HG03175 (cell line): Measurements from ENCODE around the gene PTPN5.
A peak's percentile ranks its signal among the peaks of the same experiment; 100 is the strongest.

ENCODE experiments used
- ATAC-seq: cut with Tn5 transposase; IDR thresholded peaks from one replicate; pipeline ENCODE4 v1.9.1; 2021; ENCODE audit warnings: mild to moderate bottlenecking, moderate library complexity; ENCODE audit not compliant: unreplicated experiment

The PTPN5 gene

DNA sequence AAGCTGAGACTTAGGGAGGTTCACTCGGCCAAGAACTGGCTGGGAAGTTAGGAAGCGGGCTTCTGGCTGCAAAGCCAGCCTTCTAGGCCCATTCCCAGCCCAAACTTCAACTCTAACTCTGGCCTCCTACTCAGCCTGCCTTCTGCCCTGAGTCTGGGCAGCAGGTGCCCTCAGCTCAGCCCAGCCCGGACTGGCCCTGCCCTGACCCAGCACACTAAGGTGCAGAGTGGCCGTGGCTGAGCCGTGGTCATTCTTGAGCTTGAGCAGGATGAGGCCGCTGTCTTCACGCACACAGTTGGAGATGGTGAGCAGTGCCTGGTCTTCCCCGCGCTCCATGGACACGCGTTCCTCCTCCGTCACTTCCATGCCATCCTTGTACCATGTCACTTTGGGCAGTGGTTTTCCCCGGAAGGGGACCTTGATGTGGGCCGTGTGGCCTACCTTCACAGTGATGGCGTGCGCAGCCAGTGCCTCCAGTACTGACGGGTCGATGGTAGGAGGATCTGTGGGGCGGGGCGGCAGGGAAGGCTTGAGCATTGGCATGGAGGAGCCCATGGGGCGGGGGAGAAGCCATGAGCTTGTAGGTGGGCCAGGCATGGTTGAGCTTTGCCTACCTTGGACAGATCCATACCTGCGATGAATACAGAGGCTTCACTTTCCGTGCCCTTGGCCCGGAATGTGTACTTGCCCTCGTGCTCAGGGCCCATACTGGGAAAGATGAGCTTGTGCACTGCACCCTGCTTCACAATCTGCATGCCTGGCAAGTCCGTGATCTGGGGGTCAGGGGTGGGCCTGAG, 77.8 kb downstream of the PTPN5 start:
- ATAC-seq, result no peak

DNA sequence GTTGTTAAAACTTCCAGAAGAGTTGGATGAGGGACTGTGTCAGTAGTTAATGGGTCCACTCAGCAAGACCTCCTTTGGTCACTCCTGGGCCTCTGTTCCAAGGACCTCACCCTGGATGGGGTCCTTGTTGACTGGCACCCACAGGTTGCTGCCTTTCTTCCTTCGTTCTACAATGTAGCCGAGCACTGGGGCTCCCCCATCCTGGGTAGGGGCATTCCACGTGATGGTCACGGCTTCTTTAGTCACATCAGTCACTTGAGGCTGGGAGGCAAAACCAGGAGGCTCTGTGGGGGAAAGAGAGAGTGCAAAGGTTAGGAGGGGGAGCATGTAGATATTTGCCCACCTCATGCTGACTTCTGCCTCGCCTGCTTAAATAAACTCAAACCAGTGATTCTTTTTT, 81.1 kb downstream of the PTPN5 start:
- no peak for ATAC-seq

DNA sequence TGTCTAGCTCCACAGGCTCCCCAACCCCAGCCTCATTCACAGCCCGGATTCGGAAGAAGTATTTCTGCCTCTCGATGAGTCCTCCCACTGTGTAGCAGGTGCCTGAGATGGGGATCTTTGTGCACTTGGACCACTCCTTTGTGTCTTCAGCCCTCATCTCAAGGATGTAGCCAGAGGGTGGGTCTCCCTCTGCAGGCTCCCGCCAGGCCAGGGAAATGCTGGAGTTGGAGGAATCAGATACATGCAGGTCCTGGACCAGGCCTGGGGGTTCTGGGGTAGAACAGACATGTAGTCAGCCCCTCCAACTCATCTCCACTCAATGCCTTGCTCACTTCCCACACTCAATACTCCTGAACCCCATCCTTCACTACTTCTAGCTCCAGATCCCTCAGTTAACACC, 82.2 kb downstream of the PTPN5 start:
- ATAC-seq, result no peak

DNA sequence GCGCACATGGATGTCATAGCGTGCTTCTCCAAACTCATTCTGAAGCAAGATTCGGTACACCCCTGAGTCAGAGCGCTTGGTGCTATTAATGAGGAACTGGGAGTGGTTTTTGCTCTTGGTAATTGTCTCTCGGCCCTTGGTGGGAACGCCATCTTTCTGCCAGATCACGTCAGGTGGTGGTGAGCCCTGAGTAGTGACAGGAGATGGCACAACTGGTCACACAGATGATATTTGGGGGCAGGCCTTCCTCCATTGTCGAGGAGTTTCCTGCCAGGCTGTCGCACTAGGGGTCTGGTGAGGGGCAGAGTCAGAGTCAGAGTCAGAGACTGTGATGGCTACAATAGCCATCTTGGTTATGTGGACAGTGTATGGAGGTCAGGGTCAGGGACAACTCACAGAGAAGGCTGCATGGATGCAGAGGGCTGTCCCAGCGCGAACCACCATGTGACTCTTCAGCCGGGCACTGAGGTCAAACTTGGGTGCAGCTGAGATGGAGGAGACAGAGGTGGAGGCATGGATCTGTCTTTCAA, 83.7 kb downstream of the PTPN5 start:
- no peak for ATAC-seq

DNA sequence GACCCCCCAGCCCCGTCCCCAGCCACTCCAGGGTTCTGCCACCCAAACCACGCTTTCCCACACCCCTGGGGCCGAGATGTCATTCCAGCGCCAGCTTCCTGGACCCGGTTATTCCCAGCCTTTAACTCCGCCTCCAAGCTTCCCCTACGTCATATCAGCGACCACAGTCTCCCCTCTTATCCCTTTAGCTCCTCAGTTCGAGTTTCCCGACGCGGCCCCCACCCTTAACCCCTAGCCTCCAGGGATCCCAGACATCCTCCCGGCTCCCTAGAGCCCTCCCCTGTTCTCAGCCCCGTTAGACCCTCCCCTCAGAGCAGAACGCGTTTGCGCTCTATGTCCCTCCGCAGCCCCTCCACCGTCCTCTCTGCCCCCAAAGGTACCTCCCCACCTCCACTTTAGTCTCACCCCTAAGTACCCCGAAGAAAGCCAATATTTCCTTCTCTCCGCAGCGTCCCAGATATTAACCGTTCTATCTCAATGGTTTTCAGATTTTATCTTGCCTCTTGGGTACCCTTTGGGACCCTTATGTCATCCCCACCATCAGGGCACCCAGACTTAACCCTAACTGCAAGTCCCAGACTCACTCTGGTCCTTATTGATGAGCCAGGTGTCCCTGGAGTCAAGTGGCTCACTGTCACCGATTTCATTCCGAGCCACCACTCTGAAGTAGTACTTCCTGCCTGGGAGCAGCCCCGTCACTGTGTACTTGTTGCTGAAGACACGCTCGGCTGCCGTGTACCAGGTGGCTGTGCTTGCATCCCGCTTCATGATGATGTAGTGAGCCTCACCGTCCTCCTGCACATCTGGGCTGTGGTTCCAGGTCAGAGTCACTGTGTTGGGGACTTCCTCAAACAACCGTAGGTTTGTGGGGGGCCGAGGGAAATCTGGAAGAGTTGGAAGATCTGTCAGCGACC, 85.0 kb downstream of the PTPN5 start:
- ATAC-seq, result peak; percentile 70

DNA sequence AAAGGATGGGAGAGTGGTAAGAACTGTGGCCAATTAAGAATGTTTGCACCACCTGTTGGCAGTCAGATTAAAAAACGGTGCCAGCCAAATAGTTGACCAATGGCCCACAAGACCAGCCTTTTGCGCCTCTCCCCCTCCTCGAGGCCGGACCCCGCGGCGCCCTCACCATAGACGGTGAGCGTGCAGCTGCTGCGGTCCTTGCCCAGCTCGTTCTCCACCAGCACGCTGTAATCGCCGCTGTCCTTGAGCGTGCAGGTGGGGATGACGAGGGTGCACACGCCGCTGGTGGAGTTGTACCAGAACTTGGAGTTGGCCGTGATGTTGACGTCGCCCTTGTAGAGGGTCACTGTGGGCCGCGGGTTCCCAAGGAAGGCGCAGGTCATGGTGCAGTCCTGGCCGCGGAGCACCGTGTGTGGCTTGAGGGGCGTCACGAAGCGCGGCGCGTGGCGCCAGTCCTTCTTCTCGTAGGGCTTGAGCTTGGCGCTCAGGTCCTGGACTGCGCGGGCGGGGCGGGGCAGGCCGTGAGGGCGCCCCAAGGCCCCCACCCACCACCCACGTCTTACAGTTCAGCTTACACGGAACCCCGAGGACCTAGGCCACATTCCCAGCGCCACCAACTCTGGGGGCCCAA, 85.8 kb downstream of the PTPN5 start:
- ATAC-seq, result no peak

DNA sequence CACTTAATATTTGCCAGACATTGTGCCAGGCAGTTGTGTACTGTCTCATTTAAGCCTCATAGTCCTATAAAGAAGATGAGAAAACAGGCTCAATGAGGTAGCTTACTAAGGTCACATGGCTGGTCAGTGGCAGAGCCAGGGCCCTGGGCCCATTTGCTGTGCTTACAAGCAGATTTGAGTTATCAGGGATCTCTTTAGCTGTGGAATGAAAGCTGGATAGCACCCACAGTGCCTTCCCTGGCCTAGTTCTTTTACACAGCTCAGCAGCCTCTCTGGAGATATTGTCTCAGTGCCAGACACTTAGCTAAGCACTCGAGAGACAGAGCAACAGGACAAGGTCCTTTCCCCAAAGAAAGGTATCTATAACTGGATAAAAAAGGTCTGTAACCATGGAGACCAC, 86.9 kb downstream of the PTPN5 start:
- ATAC-seq, result no peak

DNA sequence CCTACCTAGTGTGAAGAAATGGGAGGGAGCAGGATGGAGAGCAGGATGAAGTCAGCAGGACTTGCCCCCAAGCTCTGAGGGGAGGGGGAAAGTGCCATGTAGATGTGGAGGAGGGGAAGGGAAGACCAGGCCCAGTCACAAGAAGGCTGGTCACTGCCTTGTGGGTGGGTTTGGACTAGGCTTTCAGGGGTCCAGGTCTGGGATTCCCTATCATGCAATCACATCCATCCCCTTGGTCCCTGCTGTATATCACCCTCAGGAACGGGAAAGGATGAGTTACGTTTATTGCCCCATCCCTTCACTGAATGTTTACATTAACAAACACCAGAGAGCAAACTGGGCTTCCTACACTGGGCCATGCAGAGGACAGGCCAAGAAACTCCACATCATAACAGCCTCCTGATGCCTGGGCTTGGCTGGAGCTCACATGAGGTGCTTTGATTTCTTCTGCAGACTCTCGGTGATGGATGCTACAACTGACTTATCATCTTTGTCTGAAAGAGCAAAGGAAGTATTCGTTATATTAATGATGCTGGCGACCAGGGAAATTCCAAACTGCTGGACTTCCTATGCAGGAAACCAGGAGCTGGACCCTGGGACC, 87.5 kb downstream of the PTPN5 start:
- ATAC-seq, result no peak

DNA sequence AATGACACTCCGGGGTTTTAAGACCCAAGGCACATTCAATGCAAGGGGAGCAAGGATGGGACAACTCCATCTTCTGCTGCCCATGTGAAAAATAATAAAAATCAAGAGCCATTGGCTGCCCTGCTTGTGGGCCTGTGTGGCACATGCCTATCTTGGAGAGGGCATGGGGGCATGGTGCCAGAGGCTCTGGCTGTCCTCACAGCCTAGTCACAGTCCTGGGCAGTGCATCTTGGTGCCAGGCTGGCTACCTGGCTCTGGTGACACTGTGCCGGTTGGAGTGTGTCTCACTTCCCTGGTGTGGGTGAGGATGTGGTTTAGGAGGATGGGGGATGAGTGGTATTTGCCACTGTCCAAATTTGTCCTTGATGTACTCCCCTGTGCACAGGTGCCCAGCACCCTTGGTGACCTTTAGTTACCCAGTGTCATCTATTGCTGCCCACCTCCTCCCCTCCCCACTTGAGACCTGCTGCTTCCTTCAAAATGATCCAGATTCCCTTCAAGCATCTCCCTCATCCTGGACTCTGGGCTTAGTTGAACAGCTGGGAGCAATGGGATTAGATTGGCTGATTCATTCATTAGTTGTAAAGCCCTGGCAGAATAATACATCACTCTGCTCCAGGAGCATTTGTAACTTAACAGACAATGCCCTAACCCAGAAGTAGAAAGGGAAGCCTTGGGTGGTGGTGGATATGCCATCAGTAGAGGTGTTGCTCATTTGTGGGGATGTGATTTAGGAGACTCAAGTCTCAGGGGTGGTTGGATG, 88.4 kb downstream of the PTPN5 start:
- ATAC-seq, result no peak

DNA sequence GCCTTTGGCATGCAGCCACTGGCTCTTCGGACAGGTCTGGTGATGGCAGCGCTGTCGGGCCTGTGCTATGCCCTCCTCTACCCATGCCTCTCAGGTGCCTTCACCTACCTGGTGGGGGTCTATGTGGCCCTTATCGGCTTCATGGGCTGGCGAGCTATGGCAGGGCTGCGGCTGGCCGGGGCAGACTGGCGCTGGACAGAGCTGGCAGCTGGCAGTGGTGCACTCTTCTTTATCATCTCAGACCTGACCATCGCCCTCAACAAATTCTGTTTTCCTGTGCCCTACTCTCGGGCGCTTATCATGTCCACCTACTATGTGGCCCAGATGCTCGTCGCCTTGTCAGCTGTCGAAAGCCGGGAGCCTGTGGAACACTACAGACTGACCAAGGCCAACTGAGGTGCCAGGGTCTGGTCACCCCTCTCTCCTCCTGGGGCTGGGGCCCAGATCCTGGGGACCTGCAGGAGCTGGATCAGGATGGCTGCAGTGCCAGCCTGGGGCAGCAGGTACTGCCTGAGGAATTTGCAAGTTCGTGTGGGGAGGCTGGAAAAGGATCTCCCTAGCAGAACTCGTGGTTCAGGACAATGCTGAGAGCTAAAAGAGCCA, 89.9 kb downstream of the PTPN5 start:
- no peak for ATAC-seq

DNA sequence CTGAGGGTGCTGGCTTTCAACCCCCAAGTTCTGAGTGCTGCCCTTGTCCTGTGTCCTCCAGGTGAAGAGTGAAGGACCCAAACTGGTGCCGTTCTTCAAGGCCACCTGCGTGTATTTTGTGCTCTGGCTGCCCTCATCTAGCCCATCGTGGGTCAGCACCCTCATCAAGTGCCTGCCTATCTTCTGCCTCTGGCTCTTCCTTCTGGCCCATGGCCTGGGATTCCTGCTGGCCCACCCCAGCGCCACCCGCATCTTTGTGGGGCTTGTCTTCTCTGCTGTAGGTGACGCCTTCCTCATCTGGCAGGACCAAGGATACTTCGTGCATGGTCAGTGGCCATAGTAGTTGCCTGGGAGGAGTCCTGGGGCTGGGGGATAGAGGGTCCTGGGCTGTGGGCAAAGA, 90.7 kb downstream of the PTPN5 start:
- no peak for ATAC-seq

DNA sequence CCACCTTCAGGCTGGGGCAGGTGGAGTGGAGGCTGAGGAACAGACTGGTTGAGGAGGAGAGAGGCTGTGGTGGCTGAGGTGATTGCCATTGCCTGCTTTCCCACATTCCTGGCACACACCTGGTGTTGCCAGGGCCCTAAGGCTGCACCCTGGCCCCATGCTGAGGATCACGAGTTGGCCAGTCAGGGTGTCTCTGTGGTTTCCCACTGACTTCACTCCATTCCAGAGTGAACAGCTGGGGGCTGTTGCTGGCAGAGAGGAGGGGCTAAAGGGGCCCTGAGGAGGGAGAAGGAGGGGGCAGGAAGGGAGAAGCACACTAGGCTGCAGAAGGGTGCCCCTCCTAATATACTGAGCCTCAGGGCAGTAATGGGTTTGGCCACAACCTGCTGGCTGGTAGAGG, 91.2 kb downstream of the PTPN5 start:
- ATAC-seq, result no peak

DNA sequence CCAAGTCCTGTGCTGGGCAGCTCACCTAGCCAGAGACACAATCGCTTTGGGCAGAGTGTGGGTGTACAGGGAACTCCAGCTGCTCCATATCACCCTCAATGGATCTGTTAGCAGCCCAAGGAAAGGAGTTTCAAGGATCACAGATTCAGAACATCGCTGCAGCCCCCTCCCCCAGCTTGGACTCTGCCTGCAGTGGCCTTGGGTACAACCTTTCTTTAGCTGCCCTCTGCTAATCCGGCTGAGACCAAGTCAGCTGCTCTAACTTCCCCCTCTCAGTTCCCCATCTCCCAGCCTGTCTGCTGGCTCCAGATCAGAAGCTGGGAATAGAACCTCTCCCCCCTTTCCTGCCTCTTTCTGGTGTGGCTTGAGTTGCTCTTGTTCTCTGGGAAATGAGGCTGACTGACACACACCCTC, 91.7 kb downstream of the PTPN5 start:
- ATAC-seq, result no peak

DNA sequence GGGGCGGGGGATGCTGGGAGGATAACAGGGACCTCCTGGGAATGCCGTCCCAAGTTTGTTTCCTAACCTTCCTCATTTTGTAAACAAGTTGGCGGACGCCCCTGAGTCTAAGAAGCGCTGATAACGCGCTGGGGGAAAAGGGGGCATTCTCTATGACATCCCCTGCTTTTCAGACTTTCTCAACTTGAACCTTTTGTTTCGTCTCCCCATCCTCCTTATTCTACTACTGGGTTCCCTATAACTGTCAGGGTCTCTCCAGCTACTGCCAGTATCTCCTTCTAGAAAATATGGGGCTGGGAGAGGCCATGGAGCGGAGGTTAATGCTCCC, 92.4 kb downstream of the PTPN5 start:
- ATAC-seq, result no peak

DNA sequence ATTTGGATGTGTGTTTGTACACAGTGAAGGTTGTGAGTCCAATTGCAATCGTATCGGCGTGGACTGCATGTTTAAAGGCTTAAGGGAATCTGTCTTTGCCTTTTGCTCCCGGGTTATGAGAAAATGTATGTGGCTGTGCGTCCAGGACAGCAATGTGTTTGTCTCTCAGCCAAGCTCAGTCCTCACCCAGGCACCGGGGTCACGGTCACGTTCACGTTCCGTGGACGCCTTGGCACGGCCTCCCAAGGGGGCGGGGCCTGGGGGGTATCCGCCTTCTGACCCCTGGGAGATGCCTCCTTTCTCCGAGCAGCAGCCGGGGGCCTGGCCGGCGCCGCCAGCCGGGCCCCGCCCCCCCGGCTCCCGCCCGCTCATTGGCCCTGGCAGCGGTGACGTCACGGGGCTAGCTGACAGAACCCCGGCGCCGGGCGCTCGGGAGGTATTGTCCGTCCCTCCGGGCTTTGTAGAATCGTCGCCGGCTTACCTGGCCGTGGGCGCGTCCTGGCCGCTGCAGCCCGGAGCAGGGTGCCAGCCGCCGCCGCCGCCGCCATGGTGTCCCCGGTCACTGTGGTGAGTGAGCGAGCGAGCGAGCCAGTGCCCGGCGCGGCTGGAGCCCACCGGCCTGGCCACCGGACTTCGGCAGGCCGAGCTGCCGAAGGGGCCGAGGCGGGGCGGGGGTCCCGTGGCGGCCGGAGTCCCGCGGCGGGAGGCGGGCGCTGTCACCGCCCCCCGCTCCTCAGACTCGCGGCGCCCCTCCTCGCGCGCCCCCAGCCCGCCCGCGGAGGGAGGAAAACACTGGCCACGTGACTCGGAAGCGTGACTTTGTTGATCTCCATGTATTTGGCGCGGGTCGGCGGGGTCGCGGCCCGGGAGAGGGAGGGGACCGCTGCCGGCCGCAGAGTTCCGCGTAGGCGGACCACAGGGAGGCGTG, 93.0 kb downstream of the PTPN5 start, which contains the start of gene TMEM86A:
Gene TMEM86A, plus strand, starts transcription at position 439 of the 928 bp plus-strand sequence. Its CDS starts 108 bp downstream, at position 547.
- peak; percentile 88 for ATAC-seq

DNA sequence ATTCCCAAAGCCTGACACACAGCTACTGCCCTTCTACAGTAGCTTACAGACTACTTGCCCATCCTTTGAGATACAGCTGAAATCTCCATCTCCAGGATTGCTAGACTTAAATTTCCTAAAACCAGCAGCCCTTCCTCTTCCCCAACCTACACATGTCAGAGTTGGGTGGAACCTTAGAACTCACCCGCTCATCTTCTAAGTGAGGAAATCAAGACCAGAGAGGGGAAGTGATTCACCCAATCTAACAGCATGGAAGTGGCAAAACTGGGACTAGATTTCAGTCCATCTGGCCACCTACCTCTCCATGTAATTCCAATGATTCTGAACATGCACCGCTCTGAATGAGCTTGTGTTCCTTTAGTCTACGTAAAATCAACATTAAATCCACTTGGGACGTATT, 94.0 kb downstream of the PTPN5 start:
- ATAC-seq, result no peak

DNA sequence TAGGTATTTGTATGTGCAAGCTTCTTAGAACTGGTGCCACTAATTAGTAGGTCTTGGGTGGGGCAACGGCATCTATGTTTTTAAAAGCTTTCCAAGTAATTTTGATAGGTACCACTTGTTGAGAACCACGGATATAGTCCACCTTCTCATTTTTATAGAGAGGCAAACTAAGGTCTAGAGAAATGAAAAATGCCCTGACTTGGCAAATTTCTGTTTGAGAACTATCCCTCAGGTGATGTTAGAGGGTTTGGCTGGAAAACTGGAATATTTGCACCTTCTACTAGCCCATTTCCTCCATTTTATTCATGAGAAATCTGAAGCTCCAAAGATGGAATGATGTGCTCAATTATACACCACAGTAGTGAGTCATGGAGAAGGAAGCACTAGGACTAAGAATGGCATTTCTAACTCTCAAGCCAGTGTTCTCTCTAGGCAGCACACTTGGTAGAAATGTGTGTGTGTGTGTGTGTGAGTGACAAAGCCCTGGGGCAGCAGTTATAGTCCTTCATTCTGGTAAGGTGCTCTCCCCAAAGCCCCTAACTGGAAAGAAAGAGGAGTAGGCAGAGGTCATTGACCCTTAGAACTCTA, 94.9 kb downstream of the PTPN5 start:
- no peak for ATAC-seq
